ENCODE results near the gene NCEH1.

DNA sequence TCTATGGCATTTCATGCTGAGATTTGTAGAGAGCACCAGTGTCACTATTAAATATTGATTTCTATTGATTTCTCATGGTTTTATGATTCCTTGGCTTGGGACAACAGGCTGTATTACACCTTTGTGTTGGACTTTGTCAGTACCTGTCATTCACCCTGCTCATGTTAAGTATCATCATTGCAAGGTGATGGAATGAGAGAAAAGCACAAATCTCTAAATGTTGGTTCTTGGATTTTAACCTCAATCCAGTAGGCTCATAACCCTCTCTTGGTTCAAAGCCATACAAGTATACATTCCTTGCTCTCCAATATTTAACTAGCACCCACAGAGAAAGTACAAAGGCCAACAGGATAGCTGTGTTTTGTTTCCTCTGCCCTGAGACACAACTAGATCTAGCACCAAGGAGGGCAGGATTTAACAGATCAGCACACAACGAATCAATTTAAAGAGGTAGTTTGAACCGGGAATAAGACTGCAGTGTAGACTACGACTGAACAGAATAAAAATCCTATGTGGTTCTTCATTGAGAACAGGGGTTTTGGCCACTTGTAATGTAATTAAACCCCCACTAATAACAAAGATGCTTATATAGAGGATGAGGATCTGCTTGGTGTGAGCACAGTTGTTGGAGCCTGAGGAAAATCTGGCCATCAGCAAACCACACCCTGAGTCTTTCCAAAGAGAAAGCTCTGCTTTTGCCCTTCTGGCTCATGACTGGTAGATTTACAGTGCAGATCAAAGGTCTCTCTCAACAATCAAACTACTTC lies 109.6 kb downstream of the NCEH1 start:
- no peak for TF ChIP-seq POLR2AphosphoS5 (IDR thresholded peaks at IDR 0.05)
- no peak for TF ChIP-seq EP300 (IDR thresholded peaks at IDR 0.05)
- TF ChIP-seq, protein P1, sequence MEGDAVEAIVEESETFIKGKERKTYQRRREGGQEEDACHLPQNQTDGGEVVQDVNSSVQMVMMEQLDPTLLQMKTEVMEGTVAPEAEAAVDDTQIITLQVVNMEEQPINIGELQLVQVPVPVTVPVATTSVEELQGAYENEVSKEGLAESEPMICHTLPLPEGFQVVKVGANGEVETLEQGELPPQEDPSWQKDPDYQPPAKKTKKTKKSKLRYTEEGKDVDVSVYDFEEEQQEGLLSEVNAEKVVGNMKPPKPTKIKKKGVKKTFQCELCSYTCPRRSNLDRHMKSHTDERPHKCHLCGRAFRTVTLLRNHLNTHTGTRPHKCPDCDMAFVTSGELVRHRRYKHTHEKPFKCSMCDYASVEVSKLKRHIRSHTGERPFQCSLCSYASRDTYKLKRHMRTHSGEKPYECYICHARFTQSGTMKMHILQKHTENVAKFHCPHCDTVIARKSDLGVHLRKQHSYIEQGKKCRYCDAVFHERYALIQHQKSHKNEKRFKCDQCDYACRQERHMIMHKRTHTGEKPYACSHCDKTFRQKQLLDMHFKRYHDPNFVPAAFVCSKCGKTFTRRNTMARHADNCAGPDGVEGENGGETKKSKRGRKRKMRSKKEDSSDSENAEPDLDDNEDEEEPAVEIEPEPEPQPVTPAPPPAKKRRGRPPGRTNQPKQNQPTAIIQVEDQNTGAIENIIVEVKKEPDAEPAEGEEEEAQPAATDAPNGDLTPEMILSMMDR (IDR thresholded peaks at IDR 0.05): no peak
